NCI-H526 (cell line): Measurements from ENCODE around the gene CCDC192.

Experiments
- DNase-seq, 2 experiments: peaks; one replicate each; lab custom pipeline; 2025; lab: John Stamatoyannopoulos, UW

The CCDC192 gene

DNA sequence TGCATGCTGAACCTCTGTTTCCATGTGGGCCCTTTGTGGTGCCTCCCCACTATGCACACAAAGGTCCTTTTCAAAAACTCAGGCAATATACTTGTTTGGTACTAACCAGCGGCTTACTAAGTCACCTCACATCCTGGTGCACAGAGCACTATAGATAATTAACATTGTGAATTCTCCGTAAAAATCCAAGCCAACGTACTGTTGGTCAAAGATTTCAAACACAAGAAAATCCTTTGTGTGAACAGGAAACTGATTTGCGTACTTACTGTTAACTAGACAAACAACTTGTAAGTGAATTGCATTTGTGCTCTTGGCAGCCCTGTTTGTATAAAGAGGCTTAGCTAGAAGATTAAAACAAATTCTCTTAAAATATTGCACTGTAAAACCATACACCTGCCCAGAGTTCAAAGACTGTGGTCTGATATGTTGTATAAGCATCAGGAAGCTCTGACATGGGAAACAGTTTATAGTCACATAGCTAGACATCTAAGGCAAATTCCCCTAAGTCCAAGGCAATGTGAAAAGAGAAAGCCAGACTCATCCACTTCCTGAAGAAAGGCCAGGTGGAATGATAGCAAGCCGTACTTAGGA is 255.3 kb downstream of the CCDC192 start:
- peak; percentile 79 to 92 for DNase-seq

DNA sequence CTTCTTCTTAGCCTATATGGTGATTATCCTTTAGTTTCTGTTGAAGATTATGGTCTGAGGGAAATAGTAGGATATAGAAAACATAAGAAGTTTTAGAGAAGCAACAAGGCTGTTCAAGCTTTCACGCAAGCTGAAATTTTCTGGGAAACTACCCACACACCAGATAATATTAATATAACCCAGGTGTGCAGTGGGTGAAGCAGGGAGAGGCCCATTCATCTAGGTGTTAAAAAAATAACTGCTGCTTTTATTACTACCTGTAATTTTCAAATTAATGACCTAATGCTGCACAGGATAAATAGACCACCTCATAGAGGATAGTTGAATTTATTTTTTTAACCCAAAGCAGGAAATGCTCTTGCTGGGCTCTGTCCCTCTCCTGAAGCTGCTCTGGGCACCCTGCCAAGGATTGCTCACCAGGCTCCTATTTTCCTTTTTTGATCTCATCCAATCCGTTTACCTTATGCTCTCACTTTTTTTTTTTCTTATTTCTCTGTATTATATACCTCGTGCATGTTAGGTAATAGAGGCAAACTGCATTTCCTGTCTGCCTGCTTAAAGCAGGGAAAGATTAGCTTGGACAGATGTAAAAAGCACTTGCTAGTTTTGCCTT is 256.1 kb downstream of the CCDC192 start:
- DNase-seq: peak in 1 of 2 experiments; percentile 27

DNA sequence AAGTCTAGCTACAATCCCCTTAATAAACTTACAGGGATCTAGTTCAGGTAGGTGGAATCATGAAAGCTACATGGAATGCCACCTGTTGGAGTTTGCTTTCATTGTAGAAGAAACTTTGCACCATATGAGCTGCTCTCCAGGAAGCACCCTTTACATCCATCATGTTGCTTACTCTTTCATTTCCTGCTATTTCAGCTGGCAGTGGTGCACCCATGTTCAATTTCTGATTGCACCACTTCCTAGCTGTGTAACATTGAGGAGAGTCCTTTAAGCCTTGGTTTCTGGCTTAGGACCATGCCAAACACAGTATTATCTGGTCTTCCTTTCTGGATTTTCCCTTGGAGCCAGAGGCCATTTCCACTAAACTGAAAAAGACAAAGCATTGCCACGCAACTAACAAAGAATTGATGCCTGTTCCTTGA is 257.1 kb downstream of the CCDC192 start:
- no peak for DNase-seq

DNA sequence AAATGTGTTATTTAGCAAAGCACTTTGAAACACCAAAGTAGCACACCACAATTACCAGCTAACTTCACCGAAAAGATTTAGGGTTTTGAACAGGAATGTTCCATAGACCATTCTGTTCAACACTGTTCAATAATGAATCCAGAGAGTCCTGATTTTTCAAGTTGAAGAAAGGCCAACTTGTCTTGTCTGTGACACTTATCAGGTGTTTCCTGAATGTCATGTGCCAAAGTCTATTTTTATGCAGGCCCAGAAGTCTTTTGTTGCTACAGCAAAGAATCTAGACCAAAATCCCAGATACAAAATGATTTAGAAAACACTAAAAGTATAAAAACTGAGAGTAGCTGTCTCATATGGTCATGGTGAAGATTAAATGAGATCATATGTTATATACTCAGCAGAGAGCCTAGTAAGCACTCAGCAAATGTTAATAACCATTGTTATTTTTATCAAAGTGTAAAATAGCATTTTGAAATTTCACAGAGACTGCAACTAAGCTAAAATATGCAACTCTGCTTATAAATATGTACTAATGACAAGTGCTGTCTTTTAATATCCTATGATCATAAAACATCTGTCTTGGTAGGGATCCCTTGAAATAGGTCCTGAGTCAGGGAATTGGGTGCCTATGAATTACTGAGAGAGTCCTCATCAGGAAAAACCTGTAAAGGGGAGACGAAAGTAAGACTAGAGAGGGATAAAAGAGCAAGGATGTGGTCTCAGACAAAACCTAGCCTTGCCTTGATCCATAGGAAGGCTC is 258.0 kb downstream of the CCDC192 start:
- DNase-seq: no peak

DNA sequence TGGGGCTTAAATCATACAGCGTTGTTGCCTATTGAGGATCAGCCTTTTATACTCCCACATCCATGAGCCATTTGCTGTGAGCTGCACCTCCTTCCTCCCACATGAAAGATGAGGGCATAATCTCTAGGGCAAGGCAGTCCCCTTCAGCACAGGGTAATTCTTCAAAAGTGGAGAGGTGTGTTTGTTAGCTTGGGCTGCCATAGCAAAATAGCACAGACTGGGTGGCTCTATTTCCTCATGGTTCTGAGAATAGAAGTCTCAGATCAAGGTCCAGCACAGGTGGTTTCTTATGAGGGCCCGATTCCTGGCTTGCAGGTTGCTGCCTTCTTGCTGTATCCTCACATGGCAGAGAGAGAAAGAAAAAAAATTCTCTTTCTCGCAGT is 258.6 kb downstream of the CCDC192 start:
- no peak for DNase-seq

DNA sequence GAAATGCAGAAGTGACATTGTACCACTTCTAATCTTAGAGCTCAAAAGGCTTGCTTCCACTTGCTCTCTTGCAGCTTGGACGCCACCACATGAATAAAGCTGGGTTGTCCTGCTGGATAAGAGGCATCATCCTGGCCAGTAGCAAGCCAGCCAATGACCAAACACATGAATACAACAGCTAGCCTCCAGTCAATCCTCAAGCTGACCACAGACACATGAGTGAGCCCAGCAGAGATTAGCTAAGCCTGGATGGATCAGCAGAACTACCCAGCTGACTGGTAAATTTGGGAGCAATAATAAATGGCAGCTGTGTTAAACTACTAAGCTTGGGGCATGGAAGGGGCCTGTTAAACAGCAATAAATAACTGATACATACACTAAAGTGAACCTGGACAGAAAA is 259.3 kb downstream of the CCDC192 start:
- DNase-seq: no peak

DNA sequence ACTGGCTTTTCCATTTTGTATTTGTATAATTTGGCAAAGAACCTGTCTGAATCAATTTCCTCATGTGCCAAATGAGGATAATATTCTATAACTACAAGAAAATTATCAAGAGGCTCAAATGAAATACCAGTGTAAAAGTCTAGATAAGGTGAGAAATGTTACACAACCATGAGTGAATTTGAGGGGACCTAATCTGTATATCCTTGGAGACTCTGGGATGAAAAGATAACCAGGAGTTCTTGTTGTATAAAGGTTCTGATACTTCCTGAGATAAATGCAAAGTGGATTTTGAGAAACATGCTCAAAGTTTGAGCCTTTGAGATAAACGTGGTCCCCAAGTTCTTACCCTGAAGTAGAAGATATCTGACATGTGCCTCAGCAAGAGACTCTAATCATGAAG is 260.0 kb downstream of the CCDC192 start:
- no peak for DNase-seq

DNA sequence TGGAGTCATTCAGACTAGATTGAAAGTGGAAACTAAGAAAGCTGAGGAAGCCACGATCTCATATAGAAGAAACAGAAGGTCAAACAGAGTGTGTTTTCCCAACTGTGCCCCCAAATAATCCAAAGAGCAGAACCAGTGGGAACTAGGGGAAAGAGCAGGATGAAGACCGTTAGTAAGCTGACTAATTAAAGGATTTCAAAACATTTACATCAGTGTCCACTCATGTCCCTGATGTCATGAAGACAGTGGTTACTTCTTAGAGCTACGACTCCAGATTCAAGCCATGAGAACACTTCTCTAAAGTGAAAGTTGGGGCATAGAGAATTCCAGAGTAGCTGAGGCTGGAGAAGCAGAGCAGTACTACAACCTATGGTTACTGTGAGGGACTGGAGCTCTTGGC is 260.7 kb downstream of the CCDC192 start:
- DNase-seq: no peak

DNA sequence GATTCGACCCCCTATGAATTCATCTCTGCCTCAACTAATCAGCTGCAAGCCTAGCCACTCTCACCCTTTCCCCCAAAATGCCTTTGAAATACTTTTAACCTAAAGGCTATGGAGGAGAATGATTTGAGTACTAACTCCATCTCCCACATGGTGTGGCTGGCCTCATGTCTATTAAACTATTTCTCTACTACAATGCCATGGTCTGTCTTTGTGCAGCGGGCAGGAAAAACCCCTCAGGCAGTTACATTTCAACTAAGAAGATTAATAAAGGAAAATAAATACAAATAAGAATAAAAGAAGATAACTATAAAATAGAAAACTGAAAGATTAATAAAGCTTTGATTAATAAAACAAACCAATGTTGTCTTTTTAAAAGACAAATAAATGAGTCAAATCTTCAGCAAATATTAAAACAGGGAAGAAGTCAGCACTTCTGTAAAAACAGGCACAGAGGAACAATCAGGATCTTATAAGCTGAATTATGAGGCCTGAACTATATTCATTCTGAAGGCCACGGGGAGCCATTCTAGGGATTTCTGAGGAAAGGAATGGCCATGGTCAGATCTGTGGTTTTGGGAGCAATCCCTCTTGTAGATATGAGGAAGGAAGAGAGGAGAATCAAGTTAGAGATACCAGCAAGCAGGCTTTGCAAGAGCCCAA is 264.3 kb downstream of the CCDC192 start:
- DNase-seq: no peak

DNA sequence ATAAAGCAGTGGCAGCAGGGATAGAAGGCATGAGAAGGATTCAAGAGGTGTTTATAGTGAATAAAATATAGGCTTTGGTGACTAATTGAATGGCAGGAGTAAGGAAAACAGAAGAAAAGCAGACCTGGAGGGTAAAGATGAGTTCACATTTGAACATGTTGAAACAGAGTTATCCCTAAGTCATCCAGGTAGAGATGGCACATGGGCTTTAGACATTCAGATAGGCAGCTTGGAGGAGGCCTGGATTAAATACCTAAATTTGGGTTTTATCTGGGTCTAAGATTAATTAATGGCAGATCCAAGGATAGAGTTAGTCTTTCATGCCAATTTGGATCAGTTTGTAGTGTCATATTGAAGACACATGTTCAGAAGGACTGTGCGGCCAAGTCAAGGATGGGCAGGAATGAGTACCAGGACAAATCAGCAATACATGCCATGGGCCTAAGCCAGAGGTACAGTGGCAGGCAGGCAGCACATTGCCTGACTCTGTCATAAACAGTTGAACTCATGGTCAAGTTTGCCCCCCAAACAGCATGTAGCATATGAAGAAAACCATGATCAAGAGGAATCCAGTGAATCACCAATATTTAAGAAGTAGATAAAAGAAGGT is 264.9 kb downstream of the CCDC192 start:
- no peak for DNase-seq

DNA sequence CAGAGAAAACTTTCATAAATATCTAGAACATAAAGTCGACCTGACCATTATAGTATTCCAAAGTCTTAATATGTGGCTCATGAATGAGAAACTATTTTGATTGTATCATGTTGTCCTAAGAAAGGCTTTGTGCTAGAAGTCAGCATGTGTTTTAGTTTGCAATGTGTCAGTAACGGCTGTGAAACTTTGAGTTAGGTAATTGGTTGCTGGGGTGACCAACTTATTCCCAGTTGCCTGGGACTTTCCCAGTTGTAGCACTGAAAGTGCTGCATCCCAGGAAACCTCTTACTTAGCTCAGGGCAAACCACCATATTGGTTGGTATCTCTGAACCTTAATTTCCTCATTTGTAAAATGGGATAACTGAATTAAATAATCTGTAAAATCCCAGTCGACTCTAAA is 265.8 kb downstream of the CCDC192 start:
- no peak for DNase-seq

DNA sequence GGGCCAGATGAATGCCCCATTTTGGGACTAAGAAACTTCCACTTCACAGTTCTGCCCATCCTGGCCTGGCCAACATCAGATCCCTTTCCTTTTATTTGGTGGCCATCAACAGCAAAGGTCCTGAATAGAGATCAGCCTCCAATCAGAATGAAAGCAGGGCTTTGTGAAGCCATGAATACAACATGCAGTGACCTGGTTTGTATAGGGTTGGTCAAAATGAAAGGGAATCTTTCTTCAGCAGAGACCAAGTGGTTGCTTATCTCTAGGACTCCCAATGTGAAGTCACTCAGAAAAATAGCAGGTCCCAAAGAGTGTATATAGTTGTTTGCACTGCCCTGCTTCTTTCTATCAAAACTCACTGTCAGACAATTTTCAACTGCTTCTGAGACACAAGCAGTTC is 266.5 kb downstream of the CCDC192 start:
- no peak for DNase-seq

DNA sequence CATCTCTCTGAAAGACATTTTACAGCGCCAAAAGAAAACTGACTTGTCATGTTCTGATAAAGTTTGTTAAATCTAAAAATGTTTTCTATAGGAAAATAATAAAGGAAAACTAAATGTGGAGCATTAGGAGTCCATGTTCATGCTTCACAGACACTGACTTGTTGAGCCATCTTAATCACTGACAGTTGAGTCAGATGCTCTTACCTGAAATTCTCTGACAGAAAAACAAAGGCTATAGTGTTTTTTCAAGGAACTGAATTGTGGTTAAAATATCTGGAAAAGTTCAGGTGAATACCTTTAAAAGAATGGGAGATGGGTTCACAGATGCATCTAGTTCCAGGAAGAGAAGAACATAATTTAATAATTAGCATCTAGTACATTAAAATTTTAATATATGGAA is 266.9 kb downstream of the CCDC192 start:
- no peak for DNase-seq

DNA sequence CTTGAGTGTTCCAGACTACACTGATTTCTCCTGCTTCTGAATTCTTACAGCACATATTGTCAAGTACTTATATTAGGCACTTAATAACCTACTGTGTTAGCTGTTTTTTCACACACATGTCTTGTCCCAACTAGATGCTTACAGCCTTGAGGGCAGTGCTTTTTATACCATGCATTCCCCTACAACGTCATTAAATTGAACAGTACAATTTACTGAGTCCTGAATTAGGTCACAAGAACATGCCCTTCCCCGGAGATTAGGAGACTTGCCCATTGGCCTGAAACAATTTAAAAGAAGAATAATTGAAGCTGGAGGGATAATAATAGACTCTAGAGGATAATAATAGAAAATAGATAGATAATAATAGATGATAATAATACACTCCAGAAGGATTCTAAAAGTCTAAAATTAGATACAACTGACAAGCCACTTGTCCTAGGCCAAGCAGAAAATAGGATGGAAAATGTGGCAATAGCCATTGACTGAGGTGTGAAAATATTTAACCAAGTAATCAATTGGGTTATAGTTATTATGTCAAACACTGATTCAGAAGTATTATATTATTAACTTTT is 267.7 kb downstream of the CCDC192 start:
- no peak for DNase-seq

DNA sequence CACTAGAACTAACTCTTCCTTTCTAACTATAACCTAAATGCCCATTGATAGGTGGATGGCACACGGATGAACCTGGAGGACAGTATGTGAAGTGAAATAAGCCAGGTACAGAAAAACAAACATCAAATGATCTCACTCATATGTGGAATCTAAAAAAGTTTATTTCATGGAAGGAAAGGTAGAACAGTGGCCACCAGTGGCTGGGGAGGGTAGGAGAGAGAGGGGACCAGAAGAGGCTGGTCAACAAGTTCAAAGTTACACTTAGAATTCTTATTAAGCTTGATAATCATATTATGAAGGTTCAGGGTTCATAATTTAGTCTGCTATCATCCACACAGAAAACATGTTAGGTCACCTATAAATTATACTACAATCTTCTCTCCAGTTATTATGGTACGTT is 272.8 kb downstream of the CCDC192 start:
- no peak for DNase-seq

DNA sequence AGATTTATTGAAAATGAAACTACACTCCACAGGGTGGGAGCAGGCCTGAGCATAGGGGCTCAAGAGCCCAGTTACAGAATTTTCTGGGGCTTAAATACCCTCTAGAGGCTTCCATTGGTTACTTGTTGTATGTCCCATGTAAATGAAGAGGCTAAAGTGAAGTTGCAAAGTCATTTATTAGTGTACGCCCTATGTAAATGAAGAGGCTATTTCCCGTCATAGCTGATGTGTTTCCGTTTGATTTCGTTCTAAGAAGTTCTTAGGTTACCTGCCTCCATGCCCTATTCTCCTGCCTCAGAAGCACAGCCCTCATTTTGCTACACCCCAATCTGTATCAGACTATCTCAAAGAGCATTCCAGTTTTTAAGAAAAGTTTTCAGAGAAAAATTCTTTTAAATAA is 273.3 kb downstream of the CCDC192 start:
- no peak for DNase-seq

DNA sequence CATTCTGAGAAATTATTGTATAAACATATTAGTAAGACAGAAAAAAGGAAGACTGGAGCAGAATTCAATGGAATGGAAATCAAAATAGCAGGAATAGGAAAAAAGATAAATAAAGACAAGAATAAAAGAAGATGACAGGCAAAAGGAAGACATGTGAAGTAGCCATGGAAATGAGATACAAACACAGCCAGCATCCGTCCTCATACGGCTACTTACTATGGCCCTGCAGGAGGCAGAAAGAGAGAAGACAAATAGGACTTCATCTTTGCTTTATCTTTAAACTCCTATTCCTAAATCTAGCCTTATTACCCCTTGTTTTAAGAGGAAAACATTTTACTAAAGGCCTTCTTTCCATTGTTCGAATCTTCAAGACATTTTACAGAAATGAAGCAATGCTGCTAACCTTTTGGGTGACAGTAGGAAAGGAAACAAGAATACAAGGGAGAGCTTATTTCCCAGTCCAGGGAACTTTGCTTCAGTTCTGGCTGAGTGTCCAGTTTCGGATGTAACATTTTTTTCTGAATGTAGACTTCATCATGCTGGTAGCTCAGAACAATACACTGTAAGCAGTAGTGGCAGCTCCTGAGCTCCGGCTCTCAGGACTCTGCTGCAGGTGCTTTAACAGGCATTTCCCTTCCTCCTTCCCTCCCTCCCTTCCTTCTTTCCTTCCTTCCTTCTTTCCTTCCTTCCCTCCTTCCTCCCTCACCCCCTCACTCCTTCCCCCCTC is 274.0 kb downstream of the CCDC192 start:
- no peak for DNase-seq

DNA sequence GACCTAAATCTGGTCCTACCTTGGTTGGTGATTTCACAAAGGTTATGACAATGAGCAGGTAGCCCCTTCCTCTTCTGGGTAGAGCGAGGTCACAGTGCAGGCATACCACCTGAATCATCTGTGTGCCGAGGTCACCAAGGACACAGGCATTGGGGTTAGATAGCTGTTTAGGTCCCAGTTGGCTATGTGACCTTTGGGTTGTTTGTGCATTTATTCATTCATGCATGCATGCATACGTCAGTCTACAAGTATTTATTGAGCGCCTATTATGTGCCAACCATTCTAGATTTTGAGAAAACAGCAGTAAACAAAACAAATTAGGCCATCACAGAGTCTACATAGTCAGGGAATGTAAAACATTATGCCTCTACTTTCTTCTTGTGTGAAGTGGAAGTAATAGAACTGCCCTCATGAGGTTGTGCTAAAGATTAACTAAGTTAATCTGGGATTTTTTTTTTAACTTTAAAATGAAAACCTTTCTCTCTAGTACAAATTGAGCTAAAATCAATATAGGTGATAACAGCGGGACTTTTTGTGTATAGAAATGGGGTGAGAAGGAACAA is 275.6 kb downstream of the CCDC192 start:
- DNase-seq: no peak

DNA sequence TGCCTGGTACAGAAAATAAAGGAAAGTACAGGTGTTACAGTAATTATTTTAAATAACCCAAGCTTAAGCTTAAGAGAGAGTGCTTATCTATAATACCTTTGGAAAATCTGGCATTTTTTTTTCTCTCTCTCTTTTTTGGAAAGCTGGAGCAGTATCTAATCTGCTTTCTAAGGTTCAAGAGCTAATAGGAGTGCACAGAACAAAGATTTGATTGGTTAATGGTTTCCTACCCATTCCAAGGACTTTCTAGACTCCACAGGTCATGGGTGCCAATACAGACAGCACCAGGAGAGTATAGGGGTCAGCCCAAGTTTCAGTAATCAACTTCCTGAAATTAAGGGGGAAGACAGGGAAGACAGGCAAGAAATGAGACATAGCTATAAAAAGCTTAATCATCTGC is 276.3 kb downstream of the CCDC192 start:
- no peak for DNase-seq

DNA sequence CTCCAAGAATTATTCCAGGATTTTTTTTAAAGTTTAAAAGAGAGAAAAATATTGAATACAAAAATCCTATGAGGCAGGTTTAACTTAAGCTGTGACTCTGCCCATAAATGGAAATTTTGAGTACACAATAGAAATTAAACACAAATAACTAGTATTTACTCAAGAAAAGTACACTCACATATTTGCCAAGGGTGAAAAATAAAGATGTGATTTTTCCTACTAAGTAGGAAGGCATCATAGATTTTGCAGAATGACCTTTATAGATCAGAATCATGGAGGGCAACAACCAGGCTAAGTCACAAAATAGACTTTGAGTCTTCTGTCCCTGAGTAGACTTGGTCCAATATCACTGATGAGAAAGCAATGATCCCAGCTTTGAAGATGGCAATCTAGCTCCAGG is 277.7 kb downstream of the CCDC192 start:
- no peak for DNase-seq

DNA sequence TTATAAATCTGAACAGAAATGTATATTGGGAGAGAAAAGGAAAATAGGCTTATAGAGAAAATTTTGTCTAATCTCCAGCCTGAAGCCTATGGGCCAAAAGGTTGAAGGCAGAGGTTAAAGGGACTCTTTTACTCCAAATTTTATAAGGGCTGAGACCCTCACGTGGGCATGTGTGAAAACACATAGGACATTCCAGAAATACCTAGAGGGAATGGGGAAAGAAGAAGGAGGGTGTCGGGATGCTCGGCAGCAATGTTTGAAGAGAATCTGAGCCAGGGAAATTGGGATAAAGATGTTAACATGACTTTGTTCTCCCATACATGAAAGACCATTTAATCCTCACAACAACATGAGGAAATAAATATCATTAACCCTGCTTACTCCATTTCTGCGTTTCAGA is 278.3 kb downstream of the CCDC192 start:
- no peak for DNase-seq
